Measurements from ENCODE around the gene WDR72. TPM values are rescaled to one million over a fixed set of nuclear protein-coding genes. Genes with fewer than 3 reads are reported as not detected.

WDR72 gene
- total RNA-seq, 1 donor from 2014 or later: 0.14 TPM

- H3K79me2 ChIP-seq (ENCODE audit: insufficient read depth, low read length): no peaks in the 10 kb centered on the region
- H3K27ac ChIP-seq (ENCODE audit: low read depth, low read length): no peak overlapping the region
- no peak for FAIRE-seq
- Mint-ChIP-seq H3K27me3 (ENCODE audit: low read depth, unreplicated experiment) (no peaks in the 10 kb centered on the region), H3K36me3 (ENCODE audit: low read depth, unreplicated experiment) (no peaks in the 10 kb centered on the region), H3K4me1 (ENCODE audit: low read depth, unreplicated experiment) (no peaks in the 10 kb centered on the region), H3K4me3 (ENCODE audit: unreplicated experiment) (no peak overlapping the region), H3K9me3 (ENCODE audit: unreplicated experiment) (no peaks in the 10 kb centered on the region), H3K27ac (ENCODE audit: unreplicated experiment) (no peak overlapping the region)
- no peaks in the 10 kb centered on the region for H3K36me3 ChIP-seq (ENCODE audit: insufficient read depth, low read length)
- no peaks in the 10 kb centered on the region for H3K27me3 ChIP-seq (ENCODE audit: insufficient read depth, low read length)
- no peaks in the 10 kb centered on the region for H3K9me3 ChIP-seq (ENCODE audit: insufficient read depth, low read depth, low read length)
- no peak overlapping the region for H2AFZ ChIP-seq (ENCODE audit: low read depth, low read length)
- no peaks in the 10 kb centered on the region for H4K20me1 ChIP-seq (ENCODE audit: insufficient read depth, low read length)
- DNase-seq (ENCODE audit: low read depth): no peak
- H3K4me3 ChIP-seq (ENCODE audit: insufficient read depth, low read depth, low read length): no peak overlapping the region
- no peaks in the 10 kb centered on the region for H3K4me1 ChIP-seq (ENCODE audit: insufficient read depth, low read length)
- TF ChIP-seq, protein P1, sequence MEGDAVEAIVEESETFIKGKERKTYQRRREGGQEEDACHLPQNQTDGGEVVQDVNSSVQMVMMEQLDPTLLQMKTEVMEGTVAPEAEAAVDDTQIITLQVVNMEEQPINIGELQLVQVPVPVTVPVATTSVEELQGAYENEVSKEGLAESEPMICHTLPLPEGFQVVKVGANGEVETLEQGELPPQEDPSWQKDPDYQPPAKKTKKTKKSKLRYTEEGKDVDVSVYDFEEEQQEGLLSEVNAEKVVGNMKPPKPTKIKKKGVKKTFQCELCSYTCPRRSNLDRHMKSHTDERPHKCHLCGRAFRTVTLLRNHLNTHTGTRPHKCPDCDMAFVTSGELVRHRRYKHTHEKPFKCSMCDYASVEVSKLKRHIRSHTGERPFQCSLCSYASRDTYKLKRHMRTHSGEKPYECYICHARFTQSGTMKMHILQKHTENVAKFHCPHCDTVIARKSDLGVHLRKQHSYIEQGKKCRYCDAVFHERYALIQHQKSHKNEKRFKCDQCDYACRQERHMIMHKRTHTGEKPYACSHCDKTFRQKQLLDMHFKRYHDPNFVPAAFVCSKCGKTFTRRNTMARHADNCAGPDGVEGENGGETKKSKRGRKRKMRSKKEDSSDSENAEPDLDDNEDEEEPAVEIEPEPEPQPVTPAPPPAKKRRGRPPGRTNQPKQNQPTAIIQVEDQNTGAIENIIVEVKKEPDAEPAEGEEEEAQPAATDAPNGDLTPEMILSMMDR (IDR thresholded peaks at IDR 0.05; ENCODE audit: insufficient read depth, low read depth, low read length): no peak
- TF ChIP-seq EZH2 (IDR thresholded peaks at IDR 0.05; ENCODE audit: insufficient read depth, low read length): no peak
- no peak overlapping the region for H3K4me2 ChIP-seq (ENCODE audit: low read length)
- no peak overlapping the region for H3K9ac ChIP-seq (ENCODE audit: low read length)
Observed at GRCh38 chr15:53511175-53511574, 248.3 kb downstream of the WDR72 start.

DNA sequence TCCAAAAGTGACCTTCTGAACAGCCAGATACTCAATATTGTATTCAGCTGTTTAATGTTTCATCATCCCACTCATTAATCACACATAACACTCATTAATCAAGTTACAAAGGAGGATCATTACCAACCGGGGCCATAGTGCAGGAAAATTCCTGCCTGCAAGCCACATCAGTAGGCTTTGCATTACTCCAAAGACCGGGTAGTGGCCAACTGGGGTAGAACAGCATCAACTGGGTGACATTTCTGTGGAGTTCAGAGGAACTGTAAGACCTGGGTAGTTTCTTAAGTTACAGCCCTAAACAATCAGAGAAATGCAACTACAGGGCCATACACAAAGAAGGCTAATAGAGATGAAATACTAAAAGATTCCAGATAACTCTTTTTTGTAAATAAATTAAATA is 253.1 kb downstream of the WDR72 start:
- H3K27me3 ChIP-seq (ENCODE audit: insufficient read depth, low read length): no peaks in the 10 kb centered on the region
- H2AFZ ChIP-seq (ENCODE audit: low read depth, low read length): no peak overlapping the region
- H3K4me2 ChIP-seq (ENCODE audit: low read length): no peak overlapping the region
- no peaks in the 10 kb centered on the region for H3K4me1 ChIP-seq (ENCODE audit: insufficient read depth, low read length)
- H3K27ac ChIP-seq (ENCODE audit: low read depth, low read length): no peak overlapping the region
- no peak overlapping the region for H3K9ac ChIP-seq (ENCODE audit: low read length)
- H3K4me3 ChIP-seq (ENCODE audit: insufficient read depth, low read depth, low read length): no peak overlapping the region
- H3K36me3 ChIP-seq (ENCODE audit: insufficient read depth, low read length): no peaks in the 10 kb centered on the region
- DNase-seq (ENCODE audit: low read depth) (no peak), FAIRE-seq (no peak)
- Mint-ChIP-seq H3K27ac (ENCODE audit: unreplicated experiment) (no peak overlapping the region), H3K4me1 (ENCODE audit: low read depth, unreplicated experiment) (no peaks in the 10 kb centered on the region), H3K27me3 (ENCODE audit: low read depth, unreplicated experiment) (no peaks in the 10 kb centered on the region), H3K9me3 (ENCODE audit: unreplicated experiment) (no peaks in the 10 kb centered on the region), H3K36me3 (ENCODE audit: low read depth, unreplicated experiment) (no peaks in the 10 kb centered on the region), H3K4me3 (ENCODE audit: unreplicated experiment) (no peak overlapping the region)
- no peaks in the 10 kb centered on the region for H3K9me3 ChIP-seq (ENCODE audit: insufficient read depth, low read depth, low read length)
- H3K79me2 ChIP-seq (ENCODE audit: insufficient read depth, low read length): no peaks in the 10 kb centered on the region
- no peaks in the 10 kb centered on the region for H4K20me1 ChIP-seq (ENCODE audit: insufficient read depth, low read length)
- no peak for TF ChIP-seq EZH2 (IDR thresholded peaks at IDR 0.05; ENCODE audit: insufficient read depth, low read length)
- TF ChIP-seq, protein P1 (IDR thresholded peaks at IDR 0.05; ENCODE audit: insufficient read depth, low read depth, low read length): no peak

- FAIRE-seq: no peak
- DNase-seq (ENCODE audit: low read depth): no peak
- no peak overlapping the region for H3K4me2 ChIP-seq (ENCODE audit: low read length)
- H3K9ac ChIP-seq (ENCODE audit: low read length): no peak overlapping the region
- H3K79me2 ChIP-seq (ENCODE audit: insufficient read depth, low read length): no peaks in the 10 kb centered on the region
- no peak overlapping the region for H3K27ac Mint-ChIP-seq (ENCODE audit: unreplicated experiment)
- H3K9me3 Mint-ChIP-seq (ENCODE audit: unreplicated experiment): peaks cover 2% of the 10 kb centered on the region
- H2AFZ ChIP-seq (ENCODE audit: low read depth, low read length): no peak overlapping the region
- H3K4me3 ChIP-seq (ENCODE audit: insufficient read depth, low read depth, low read length): no peak overlapping the region
- H3K9me3 ChIP-seq (ENCODE audit: insufficient read depth, low read depth, low read length): no peaks in the 10 kb centered on the region
- H4K20me1 ChIP-seq (ENCODE audit: insufficient read depth, low read length): no peaks in the 10 kb centered on the region
- TF ChIP-seq EZH2 (IDR thresholded peaks at IDR 0.05; ENCODE audit: insufficient read depth, low read length): no peak
- TF ChIP-seq, protein P1 (IDR thresholded peaks at IDR 0.05; ENCODE audit: insufficient read depth, low read depth, low read length): no peak
- H3K36me3 Mint-ChIP-seq (ENCODE audit: low read depth, unreplicated experiment): no peaks in the 10 kb centered on the region
- no peaks in the 10 kb centered on the region for H3K4me1 ChIP-seq (ENCODE audit: insufficient read depth, low read length)
- no peaks in the 10 kb centered on the region for H3K27me3 Mint-ChIP-seq (ENCODE audit: low read depth, unreplicated experiment)
- H3K4me3 Mint-ChIP-seq (ENCODE audit: unreplicated experiment): no peak overlapping the region
- no peak overlapping the region for H3K27ac ChIP-seq (ENCODE audit: low read depth, low read length)
- H3K4me1 Mint-ChIP-seq (ENCODE audit: low read depth, unreplicated experiment): no peaks in the 10 kb centered on the region
- H3K27me3 ChIP-seq (ENCODE audit: insufficient read depth, low read length): no peaks in the 10 kb centered on the region
- no peaks in the 10 kb centered on the region for H3K36me3 ChIP-seq (ENCODE audit: insufficient read depth, low read length)
Observed at GRCh38 chr15:53498996-53499395, 260.5 kb downstream of the WDR72 start.
